Measurements from ENCODE around the gene MFSD1.

DNA sequence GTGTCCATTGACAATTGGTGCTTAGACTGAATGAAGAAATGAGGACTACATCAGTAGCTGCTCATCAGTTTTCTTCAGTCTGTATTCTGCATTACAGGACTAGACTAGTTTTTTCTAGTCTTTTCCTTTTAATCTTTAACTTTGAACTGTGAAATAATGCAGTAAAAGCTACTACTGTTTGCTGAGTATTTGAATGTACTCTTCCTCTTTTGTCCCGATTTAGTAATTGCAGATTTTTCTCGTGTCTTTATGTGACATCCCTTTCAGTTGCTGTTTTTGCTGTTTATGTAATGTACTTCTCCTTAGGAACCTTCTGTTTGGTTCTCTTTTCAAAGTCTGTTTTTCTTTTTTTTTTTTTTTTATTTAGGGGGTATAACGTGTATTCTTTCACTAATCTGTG is 17.4 kb downstream of the MFSD1 start:
- TF ChIP-seq POLR2A (IDR thresholded peaks at IDR 0.05), result no peak
- TF ChIP-seq, protein P1, sequence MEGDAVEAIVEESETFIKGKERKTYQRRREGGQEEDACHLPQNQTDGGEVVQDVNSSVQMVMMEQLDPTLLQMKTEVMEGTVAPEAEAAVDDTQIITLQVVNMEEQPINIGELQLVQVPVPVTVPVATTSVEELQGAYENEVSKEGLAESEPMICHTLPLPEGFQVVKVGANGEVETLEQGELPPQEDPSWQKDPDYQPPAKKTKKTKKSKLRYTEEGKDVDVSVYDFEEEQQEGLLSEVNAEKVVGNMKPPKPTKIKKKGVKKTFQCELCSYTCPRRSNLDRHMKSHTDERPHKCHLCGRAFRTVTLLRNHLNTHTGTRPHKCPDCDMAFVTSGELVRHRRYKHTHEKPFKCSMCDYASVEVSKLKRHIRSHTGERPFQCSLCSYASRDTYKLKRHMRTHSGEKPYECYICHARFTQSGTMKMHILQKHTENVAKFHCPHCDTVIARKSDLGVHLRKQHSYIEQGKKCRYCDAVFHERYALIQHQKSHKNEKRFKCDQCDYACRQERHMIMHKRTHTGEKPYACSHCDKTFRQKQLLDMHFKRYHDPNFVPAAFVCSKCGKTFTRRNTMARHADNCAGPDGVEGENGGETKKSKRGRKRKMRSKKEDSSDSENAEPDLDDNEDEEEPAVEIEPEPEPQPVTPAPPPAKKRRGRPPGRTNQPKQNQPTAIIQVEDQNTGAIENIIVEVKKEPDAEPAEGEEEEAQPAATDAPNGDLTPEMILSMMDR (IDR thresholded peaks at IDR 0.05), result no peak
- no peak for TF ChIP-seq POLR2AphosphoS5 (IDR thresholded peaks at IDR 0.05)
- no peak for TF ChIP-seq EP300 (IDR thresholded peaks at IDR 0.05)

Data from upper lobe of left lung (tissue), 4 donors.